PFSK-1 (cell line): ENCODE results near the gene PSMD8.

Experiments
- FOXP2 ChIP-seq: optimal IDR thresholded peaks from 2 replicates; pipeline ENCODE3; 2011; ENCODE audit warnings: borderline replicate concordance, control low read depth, inconsistent platforms; ENCODE audit not compliant: insufficient read depth; ENCODE audit errors: extremely low read length, extremely low read depth
- POLR2AphosphoS5 ChIP-seq: IDR thresholded peaks from 2 replicates; pipeline ENCODE4 v1.6.1; 2012; ENCODE audit warnings: low read depth, mild to moderate bottlenecking, control low read depth, low read length, moderate library complexity
- SIN3A ChIP-seq: IDR thresholded peaks from 2 replicates; pipeline ENCODE4 v1.6.1; 2012; ENCODE audit warnings: mild to moderate bottlenecking, low read length, moderate library complexity, borderline replicate concordance; ENCODE audit not compliant: insufficient read depth
- TAF1 ChIP-seq: IDR thresholded peaks from 2 replicates; pipeline ENCODE4 v1.6.1; 2012; ENCODE audit warnings: low read length, control low read depth, borderline replicate concordance; ENCODE audit not compliant: insufficient read depth
- TF ChIP-seq, protein P1 (sequence below), 2 experiments: IDR thresholded peaks; 2 replicates each; pipeline versions ENCODE4 v1.6.1 to v1.8.0; 2011 to 2012; ENCODE audit warnings: low read depth in 2 of 2, low read length in 2 of 2, control low read depth in 1 of 2, inconsistent platforms in 1 of 2, mild to moderate bottlenecking in 1 of 2, moderate library complexity in 1 of 2; ENCODE audit not compliant: insufficient read depth in 1 of 2

PSMD8 gene

DNA sequence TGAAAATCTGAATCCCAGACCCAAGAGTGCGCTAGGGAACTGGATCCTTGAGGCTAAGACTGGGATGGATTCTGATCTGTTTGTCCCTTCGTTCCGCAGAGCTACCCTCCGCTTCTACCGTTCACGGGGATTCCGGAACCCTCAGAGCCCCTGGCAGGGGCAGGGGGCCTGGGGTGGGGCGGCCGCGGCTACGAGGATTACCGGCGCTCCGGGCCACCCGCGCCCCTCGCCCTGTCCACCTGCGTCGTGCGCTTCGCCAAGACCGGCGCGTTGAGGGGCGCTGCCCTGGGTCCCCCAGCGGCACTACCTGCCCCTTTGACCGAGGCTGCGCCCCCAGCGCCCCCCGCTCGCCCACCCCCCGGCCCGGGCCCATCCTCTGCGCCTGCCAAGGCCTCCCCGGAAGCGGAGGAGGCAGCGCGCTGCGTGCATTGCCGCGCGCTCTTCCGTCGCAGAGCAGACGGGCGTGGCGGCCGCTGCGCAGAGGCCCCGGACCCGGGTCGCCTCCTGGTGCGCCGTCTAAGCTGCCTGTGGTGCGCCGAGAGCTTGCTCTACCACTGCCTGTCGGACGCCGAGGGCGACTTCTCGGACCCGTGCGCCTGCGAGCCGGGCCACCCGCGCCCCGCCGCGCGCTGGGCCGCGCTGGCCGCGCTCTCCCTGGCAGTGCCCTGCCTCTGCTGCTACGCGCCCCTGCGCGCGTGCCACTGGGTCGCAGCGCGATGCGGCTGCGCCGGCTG lies 21.2 kb downstream of the PSMD8 start:
- TF ChIP-seq TAF1 (no peak), SIN3A (no peak), FOXP2 (no peak)
- TF ChIP-seq, protein P1, sequence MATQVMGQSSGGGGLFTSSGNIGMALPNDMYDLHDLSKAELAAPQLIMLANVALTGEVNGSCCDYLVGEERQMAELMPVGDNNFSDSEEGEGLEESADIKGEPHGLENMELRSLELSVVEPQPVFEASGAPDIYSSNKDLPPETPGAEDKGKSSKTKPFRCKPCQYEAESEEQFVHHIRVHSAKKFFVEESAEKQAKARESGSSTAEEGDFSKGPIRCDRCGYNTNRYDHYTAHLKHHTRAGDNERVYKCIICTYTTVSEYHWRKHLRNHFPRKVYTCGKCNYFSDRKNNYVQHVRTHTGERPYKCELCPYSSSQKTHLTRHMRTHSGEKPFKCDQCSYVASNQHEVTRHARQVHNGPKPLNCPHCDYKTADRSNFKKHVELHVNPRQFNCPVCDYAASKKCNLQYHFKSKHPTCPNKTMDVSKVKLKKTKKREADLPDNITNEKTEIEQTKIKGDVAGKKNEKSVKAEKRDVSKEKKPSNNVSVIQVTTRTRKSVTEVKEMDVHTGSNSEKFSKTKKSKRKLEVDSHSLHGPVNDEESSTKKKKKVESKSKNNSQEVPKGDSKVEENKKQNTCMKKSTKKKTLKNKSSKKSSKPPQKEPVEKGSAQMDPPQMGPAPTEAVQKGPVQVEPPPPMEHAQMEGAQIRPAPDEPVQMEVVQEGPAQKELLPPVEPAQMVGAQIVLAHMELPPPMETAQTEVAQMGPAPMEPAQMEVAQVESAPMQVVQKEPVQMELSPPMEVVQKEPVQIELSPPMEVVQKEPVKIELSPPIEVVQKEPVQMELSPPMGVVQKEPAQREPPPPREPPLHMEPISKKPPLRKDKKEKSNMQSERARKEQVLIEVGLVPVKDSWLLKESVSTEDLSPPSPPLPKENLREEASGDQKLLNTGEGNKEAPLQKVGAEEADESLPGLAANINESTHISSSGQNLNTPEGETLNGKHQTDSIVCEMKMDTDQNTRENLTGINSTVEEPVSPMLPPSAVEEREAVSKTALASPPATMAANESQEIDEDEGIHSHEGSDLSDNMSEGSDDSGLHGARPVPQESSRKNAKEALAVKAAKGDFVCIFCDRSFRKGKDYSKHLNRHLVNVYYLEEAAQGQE (IDR thresholded peaks at IDR 0.05; ENCODE audit: insufficient read depth in 1 of 2, low read depth in 2 of 2, low read length in 2 of 2): no peak

DNA sequence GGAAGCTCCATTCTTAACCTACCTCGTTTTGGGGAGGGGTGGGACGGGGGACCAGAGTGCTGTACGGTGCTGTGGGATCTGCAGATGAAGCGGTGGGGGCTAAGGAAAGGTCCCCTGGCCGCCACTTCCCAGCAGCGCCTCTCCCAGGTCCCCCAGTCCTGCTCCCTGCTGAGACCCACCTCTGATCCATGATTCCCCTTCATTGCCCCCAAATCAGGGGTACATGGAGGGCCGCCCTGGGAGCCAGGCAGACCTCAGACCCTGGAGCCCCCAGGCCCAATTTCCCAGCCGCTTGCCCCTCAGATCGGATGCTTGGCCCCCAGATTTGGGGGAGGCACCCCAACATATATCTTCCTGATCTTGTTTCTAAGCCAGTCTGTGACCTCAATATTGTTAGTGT lies 24.7 kb downstream of the PSMD8 start:
- peak; percentile 49; the same call in 1 of the 2 replicates for TF ChIP-seq SIN3A
- TF ChIP-seq POLR2AphosphoS5: peak; percentile 50; the same call in 1 of the 2 replicates
- no peak for TF ChIP-seq TAF1

DNA sequence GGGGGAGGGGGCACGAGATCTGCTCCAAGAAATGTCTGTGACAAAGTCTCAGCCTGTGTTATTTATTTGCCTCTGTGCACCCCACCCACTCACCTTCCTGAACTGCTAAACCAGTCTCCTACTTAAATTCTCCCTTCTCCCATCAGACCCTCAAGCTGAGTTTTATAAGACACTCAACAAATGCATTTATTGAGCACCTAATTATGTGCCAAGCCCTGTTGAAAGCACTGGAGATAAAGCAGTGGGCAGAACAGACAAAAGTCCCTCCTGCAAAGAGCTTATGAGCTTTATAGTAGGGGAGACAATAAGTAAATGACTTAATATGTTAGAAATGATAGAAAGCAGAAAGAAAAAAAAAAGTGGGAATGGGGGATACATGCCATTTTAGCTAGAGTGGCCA lies 25.2 kb downstream of the PSMD8 start:
- TF ChIP-seq, protein P1 (IDR thresholded peaks at IDR 0.05; ENCODE audit: insufficient read depth in 1 of 2, low read depth in 2 of 2, low read length in 2 of 2): no peak
- no peak for TF ChIP-seq TAF1
- TF ChIP-seq POLR2AphosphoS5: peak; percentile 54; the same call in 1 of the 2 replicates
- no peak for TF ChIP-seq FOXP2

DNA sequence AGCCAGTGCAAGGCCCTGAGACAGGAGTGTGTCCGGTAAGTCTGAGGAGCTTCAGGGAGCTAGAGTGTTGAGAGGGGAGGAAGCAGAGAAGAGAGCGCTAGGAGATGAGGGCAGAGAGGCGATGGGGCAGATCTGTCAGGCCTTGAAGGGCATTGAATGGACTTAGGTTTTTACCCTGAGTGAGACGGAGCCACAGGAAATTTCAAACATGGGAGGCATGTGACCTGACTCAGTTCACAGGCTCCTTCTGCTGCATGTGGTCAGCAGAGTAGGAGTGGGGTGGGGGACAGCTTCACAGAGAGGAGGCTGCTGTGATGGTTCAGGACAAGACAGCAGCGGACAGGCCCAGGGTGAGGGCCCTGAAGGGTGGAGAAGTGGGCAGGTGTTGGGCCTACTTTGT lies 26.0 kb downstream of the PSMD8 start:
- TF ChIP-seq TAF1 (no peak), POLR2AphosphoS5 (no peak; the same call in 1 of the 2 replicates), FOXP2 (no peak), SIN3A (no peak)
- TF ChIP-seq, protein P1 (IDR thresholded peaks at IDR 0.05; ENCODE audit: insufficient read depth in 1 of 2, low read depth in 2 of 2, low read length in 2 of 2): no peak

DNA sequence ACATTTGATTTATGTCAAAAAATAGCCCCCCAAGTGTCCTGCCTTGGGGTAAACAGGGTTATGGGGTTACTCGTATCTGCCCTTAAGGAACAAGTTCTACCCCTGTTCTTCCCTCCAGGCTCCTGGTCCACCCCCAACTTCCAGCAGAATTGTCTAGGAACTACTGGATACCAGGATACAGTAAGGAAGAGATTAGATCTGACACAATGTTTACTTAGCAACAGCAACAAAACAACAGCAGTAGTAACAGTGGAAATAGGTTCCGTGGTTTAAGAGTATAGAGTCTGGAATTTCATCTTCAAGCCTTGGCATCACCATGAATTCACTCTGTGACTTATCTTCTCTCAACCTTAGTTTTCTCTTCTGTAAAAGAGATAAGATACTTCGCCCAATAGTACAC lies 26.8 kb downstream of the PSMD8 start:
- no peak for TF ChIP-seq SIN3A
- TF ChIP-seq, protein P1 (IDR thresholded peaks at IDR 0.05; ENCODE audit: insufficient read depth in 1 of 2, low read depth in 2 of 2, low read length in 2 of 2): no peak
- no peak for TF ChIP-seq POLR2AphosphoS5
- TF ChIP-seq TAF1: no peak
- TF ChIP-seq FOXP2: no peak
